Measurements from ENCODE around the gene CNDP2.
"Not testable (repeated sequence)": the region's sequence is repeated elsewhere in the genome, so short reads cannot be mapped to it uniquely, and the experiment has no call there.

Gene CNDP2

GRCh38 chr18:74541703-74542555 lies 45.8 kb downstream of the CNDP2 start:
- no peak for DNase-seq

- no peak for DNase-seq
Observed at GRCh38 chr18:74544898-74545297, 48.7 kb downstream of the CNDP2 start.

DNA sequence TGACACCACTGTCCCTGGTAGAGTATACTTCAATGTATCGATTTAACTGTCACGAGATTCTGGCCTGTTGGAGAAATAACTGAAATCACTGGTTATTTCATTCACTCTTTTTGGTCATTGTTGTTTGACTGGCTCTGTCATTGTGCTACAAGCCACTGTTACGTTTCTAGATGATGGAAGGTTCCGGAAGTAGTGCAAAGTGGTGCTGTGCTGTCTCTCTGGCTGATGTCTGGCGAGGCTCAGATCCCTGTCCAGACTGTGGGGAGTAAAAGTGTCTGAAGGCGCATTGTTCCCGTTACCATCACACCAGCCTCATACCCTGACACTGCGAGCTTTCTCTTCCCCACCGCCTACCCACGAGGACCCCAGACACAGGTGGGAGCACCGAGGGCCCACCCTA lies 49.8 kb downstream of the CNDP2 start:
- no peak for DNase-seq

- DNase-seq: no peak
Observed at GRCh38 chr18:74546751-74547530, 50.8 kb downstream of the CNDP2 start.

DNA sequence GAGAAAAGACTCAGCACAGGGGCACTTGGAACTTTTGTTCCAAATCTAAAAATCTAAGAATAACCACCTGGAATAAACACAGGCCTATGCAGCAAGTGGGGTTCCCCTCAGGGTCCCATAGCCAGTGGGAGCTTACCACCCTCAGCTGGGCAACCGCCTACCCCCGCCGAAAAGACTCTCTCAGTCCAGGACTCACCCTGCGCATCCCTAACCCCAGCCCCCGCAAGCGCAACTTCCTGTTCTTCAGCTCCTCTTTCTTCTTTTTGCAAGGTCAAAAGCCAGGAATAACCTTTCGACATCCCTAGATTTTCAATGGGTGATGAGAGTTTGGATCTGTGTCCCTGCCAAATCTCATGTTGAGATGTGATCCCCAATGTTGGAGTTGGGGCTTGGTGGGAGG lies 51.7 kb downstream of the CNDP2 start:
- no peak for DNase-seq

GRCh38 chr18:74549591-74550104 lies 53.5 kb downstream of the CNDP2 start:
- DNase-seq: no peak

DNA sequence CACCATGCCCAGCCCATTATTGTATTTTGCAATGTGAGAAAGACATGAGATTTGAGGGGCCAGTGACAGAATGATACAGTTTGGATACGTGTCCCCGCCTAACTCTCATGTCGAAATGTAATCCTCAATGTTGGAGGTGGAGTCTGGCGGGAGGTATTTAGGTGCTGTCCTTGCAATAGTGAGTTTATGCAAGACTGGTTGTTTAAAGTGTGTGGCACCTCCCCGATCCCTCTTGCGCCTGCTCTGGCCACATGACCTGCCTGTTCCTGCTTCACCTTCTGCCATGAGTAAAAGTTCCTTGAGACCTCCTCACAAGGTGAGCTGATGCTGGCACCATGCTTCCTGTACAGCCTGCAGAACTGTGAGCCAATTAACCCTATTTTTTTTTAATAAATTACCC lies 54.7 kb downstream of the CNDP2 start:
- DNase-seq: no peak

GRCh38 chr18:74551452-74551851 lies 55.3 kb downstream of the CNDP2 start:
- no peak for DNase-seq

DNA sequence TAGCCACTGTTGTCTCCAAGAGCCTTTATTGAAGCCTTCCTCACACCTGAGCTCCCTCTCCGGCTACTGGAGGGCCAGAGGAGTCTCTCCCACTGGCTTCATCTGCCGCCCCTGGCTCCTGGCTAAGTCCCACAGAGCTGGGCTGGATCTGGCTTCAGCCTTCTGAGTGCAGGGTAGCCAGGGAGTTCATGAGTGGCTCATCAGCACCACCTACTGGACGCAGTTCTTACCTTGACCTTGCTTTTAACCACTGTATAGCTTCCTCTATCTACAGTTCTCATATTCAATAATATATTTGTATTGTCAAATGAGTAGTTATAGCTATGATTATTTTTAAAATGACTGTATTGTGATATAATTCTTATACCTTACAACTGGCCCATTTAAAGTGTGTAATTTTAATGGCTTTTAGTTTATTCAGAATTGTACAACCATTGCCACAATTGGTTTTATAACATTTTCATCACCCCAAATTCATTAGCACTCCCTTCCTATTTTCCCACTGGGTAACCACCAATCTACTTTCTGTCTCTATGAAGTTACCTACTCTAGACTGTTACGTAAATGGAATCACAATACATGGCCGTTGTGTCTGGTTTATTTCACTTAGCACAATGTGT lies 55.9 kb downstream of the CNDP2 start:
- DNase-seq: peak; percentile 82

- DNase-seq: no peak
Observed at GRCh38 chr18:74556126-74556525, 60.0 kb downstream of the CNDP2 start.

- no peak for DNase-seq
Observed at GRCh38 chr18:74558096-74558495, 61.9 kb downstream of the CNDP2 start.

GRCh38 chr18:74562131-74562730 lies 66.1 kb downstream of the CNDP2 start:
- no peak for DNase-seq

GRCh38 chr18:74562775-74563174 lies 66.6 kb downstream of the CNDP2 start:
- no peak for DNase-seq

GRCh38 chr18:74563999-74564398 lies 67.8 kb downstream of the CNDP2 start:
- DNase-seq: no peak

DNA sequence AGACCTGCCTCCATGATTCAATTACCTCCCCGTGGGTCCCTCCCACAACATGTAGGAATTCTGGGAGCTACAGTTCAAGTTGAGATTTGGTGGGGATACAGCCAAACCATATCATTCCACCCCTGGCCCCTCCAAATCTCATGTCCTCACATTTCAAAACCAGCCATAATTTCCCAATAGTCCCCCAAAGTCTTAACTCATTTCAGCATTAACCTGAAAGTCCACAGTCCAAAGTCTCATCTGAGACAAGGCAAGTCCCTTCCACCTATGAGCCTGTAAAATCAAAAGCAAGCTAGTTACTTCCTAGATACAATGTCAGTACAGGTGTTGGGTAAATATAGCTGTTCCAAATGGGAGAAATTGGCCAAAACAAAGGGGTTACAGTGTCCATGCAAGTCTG lies 69.0 kb downstream of the CNDP2 start:
- DNase-seq: not testable (repeated sequence)

- DNase-seq: not testable (repeated sequence)
Observed at GRCh38 chr18:74565993-74566392, 69.8 kb downstream of the CNDP2 start.

GRCh38 chr18:74567822-74568221 lies 71.7 kb downstream of the CNDP2 start:
- DNase-seq: no peak

DNA sequence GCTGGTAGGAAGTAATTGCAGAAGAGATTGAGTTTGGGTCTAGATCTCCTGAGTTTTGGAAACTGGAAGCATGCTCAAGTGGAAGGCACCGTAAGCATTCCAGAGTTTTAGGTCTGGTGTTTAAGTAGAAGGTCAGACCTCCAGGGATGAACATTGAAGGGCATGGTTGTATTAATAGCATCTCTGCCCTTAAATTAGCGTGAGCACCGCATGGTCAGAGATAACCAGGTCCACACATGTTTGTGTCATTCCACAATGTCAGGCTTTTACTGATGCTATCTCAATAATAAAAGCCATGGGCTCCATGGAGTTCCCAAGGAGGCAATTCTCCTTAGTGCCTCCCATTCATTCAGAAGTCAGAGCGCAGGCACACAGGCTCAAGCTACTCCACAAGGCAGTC lies 73.2 kb downstream of the CNDP2 start:
- no peak for DNase-seq

- DNase-seq: no peak
Observed at GRCh38 chr18:74570266-74570665, 74.1 kb downstream of the CNDP2 start.

GRCh38 chr18:74571895-74572680 lies 75.9 kb downstream of the CNDP2 start:
- no peak for DNase-seq

DNA sequence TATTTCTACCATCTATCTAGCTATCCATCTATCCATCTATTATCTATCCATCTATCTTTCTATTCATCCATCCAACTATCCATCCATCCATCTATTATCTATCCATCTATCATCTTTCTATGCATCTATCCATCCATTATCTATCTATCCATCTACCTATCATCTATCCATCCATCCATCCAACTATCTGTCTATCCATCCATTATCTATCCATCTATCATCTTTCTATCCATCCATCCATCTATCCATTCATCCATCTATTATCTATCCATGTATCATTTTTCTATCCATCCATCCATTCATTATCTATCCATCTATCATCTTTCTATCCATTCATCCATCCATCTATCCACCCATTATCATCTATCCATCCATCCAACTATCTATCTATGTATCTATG lies 76.9 kb downstream of the CNDP2 start:
- DNase-seq: no peak

Measured in CD4-positive, alpha-beta T cell treated with Interleukin-6 for 4 hours (primary cell).